Measurements from ENCODE around the gene EIF4A2. TPM values are rescaled to one million over a fixed set of nuclear protein-coding genes. Genes with fewer than 3 reads are reported as not detected.
A peak's percentile ranks its signal among the peaks of the same experiment; 100 is the strongest.
"Not testable (repeated sequence)": the region's sequence is repeated elsewhere in the genome, so short reads cannot be mapped to it uniquely, and the experiment has no call there.

The EIF4A2 gene
- total RNA-seq, 1 donor from 2014 or later = 504 TPM

- Mint-ChIP-seq H3K4me1 (ENCODE audit: low read depth) (peaks cover 8% of the 10 kb centered on the region), H3K36me3 (ENCODE audit: insufficient read depth) (peaks cover 3% of the 10 kb centered on the region), H3K27me3 (no peaks in the 10 kb centered on the region), H3K4me3 (ENCODE audit: low read depth) (peak within 1 kb of the TSS; percentile 94), H3K27ac (peak within 1 kb of the TSS; percentile 95), H3K9me3 (ENCODE audit: low read depth) (no peaks in the 10 kb centered on the region)
- DNase-seq (ENCODE audit: low spot score, unreplicated experiment) = peak; percentile 62
- TF ChIP-seq CTCF (IDR thresholded peaks at IDR 0.05; ENCODE audit: unreplicated experiment) = no peak
Measured at GRCh38 chr3:186806089-186807055, 23.0 kb downstream of the EIF4A2 start, which contains the start of gene RFC4. RFC4 (minus strand) TSS chr3:186806482; CDS start chr3:186804713, 1,769 bp downstream.

- no peak for DNase-seq (ENCODE audit: low spot score, unreplicated experiment)
- H3K27me3 Mint-ChIP-seq = no peaks in the 10 kb centered on the region
- peak overlapping the region; percentile 95 for H3K27ac Mint-ChIP-seq
- no peaks in the 10 kb centered on the region for H3K9me3 Mint-ChIP-seq (ENCODE audit: low read depth)
- H3K4me3 Mint-ChIP-seq (ENCODE audit: low read depth) = peak overlapping the region; percentile 94
- no peak for TF ChIP-seq CTCF (IDR thresholded peaks at IDR 0.05; ENCODE audit: unreplicated experiment)
- peaks cover 3% of the 10 kb centered on the region for H3K36me3 Mint-ChIP-seq (ENCODE audit: insufficient read depth)
- peaks cover 8% of the 10 kb centered on the region for H3K4me1 Mint-ChIP-seq (ENCODE audit: low read depth)
Measured at GRCh38 chr3:186807231-186807630, 23.9 kb downstream of the EIF4A2 start.

GRCh38 chr3:186810336-186810996, 27.1 kb downstream of the EIF4A2 start:
- Mint-ChIP-seq H3K4me3 (ENCODE audit: low read depth) (no peak overlapping the region), H3K4me1 (ENCODE audit: low read depth) (peaks cover 6% of the 10 kb centered on the region), H3K36me3 (ENCODE audit: insufficient read depth) (no peaks in the 10 kb centered on the region), H3K9me3 (ENCODE audit: low read depth) (no peaks in the 10 kb centered on the region), H3K27ac (no peak overlapping the region), H3K27me3 (peaks cover 14% of the 10 kb centered on the region)
- no peak for DNase-seq (ENCODE audit: low spot score, unreplicated experiment)
- no peak for TF ChIP-seq CTCF (IDR thresholded peaks at IDR 0.05; ENCODE audit: unreplicated experiment)

GRCh38 chr3:186811313-186811712, 27.9 kb downstream of the EIF4A2 start:
- H3K4me3 Mint-ChIP-seq (ENCODE audit: low read depth); H3K27ac Mint-ChIP-seq; H3K9me3 Mint-ChIP-seq (ENCODE audit: low read depth); H3K4me1 Mint-ChIP-seq (ENCODE audit: low read depth); DNase-seq (ENCODE audit: low spot score, unreplicated experiment); H3K36me3 Mint-ChIP-seq (ENCODE audit: insufficient read depth): not testable (repeated sequence)
- H3K27me3 Mint-ChIP-seq = peaks cover 18% of the 10 kb centered on the region

GRCh38 chr3:186814100-186814499, 30.7 kb downstream of the EIF4A2 start:
- no peak overlapping the region for H3K4me3 Mint-ChIP-seq (ENCODE audit: low read depth)
- peaks cover 32% of the 10 kb centered on the region for H3K27me3 Mint-ChIP-seq
- H3K4me1 Mint-ChIP-seq (ENCODE audit: low read depth) = no peaks in the 10 kb centered on the region
- H3K9me3 Mint-ChIP-seq (ENCODE audit: low read depth) = no peaks in the 10 kb centered on the region
- DNase-seq (ENCODE audit: low spot score, unreplicated experiment) = no peak
- no peak overlapping the region for H3K27ac Mint-ChIP-seq
- TF ChIP-seq CTCF (IDR thresholded peaks at IDR 0.05; ENCODE audit: unreplicated experiment) = no peak
- H3K36me3 Mint-ChIP-seq (ENCODE audit: insufficient read depth) = no peaks in the 10 kb centered on the region
